ENCODE measurements around the gene DGKH. TPM values are rescaled to one million over a fixed set of nuclear protein-coding genes. Genes with fewer than 3 reads are reported as not detected.

The DGKH gene
- total and polyA plus RNA-seq, 9 of the 15 experiments (the other 6 are each of a cell fraction or from before 2014, with no cell fraction given), result 0.38 to 4.4 (median 3.1) TPM

GRCh38 chr13:42149136-42149535, 100.7 kb downstream of the DGKH start:
- 57% methylated on average over 4 of the region's 4 CpGs for WGBS (ENCODE audit: insufficient coverage, low coverage, missing lambda C conversion rate)
- POLR2A ChIA-PET, result no interaction called here

GRCh38 chr13:42151781-42152180, 103.3 kb downstream of the DGKH start:
- no TSS peak for BruUV-seq (replicated peaks)
- H2AFZ ChIP-seq (ENCODE audit: low read depth, low read length), result no peak overlapping the region
- no peak for TF ChIP-seq HNRNPLL (IDR thresholded peaks at IDR 0.05; ENCODE audit: low read depth, low read length, poor library complexity, severe bottlenecking)
- TF ChIP-seq ZNF407 (IDR thresholded peaks at IDR 0.05; ENCODE audit: low read depth), result no peak
- no peak for TF ChIP-seq KHSRP (IDR thresholded peaks at IDR 0.05)
- TF ChIP-seq SMAD4 (CRISPR knock-in tag; conservative IDR thresholded peaks at IDR 0.05), result no peak

More at GRCh38 chr13:42149136-42149535, 100.7 kb downstream of the DGKH start:
- in situ Hi-C loops (cut with MboI) (no loop called here), intact Hi-C loops (cut with micrococcal nuclease) (no loop called here)
- FAIRE-seq, result no peak
- Histone ChIP-seq H3K79me2 (ENCODE audit: control insufficient read depth, insufficient read depth, low read length) (no peaks in the 10 kb centered on the region), H3K4me1 (replicated peaks in 1 of 2; ENCODE audit: control insufficient read depth in 2 of 2, insufficient read depth in 2 of 2, low read length in 2 of 2) (0 out of 5 replicates have a peak, but pooled peaks cover 0 to 3% of the 10 kb centered on the region in 2 experiments), H3K27me3 (ENCODE audit: control insufficient read depth in 2 of 2, insufficient read depth in 2 of 2, low read length in 2 of 2) (no peaks in the 10 kb centered on the region), H3K9me1 (ENCODE audit: control insufficient read depth, insufficient read depth, low read length) (no peaks in the 10 kb centered on the region), H3K9me3 (replicated peaks; ENCODE audit: control insufficient read depth, insufficient read depth, low read depth, low read length) (no peaks in the 10 kb centered on the region), H3K9ac (ENCODE audit: insufficient read depth in 1 of 2, low read depth in 2 of 2, low read length in 2 of 2) (no peak overlapping the region), H3K36me3 (ENCODE audit: control insufficient read depth, insufficient read depth, low read length) (no peaks in the 10 kb centered on the region), H2AFZ (ENCODE audit: low read depth, low read length) (no peak overlapping the region), H3K27ac (ENCODE audit: extremely low read depth, low read depth, low read length) (no peak overlapping the region), H4K20me1 (replicated peaks; ENCODE audit: control insufficient read depth, insufficient read depth, low read length) (no peaks in the 10 kb centered on the region), H3K4me3 (no peak overlapping the region), H3K4me2 (ENCODE audit: insufficient read depth, low read length) (no peak overlapping the region)
- CTCF ChIA-PET (ENCODE audit: low intra/inter-chr PET ratio), result no interaction called here
- ATAC-seq, result no peak
- TF ChIP-seq SRF (CRISPR knock-in tag; IDR thresholded peaks at IDR 0.05), result no peak
- TF ChIP-seq NFIC (IDR thresholded peaks at IDR 0.05), result no peak
- no peak for TF ChIP-seq HMGN3 (IDR thresholded peaks at IDR 0.05; ENCODE audit: borderline replicate concordance, extremely low read depth, insufficient read length, low read depth, low read length)
- no peak for DNase-seq (ENCODE audit: extremely low read depth in 1 of 4, low spot score in 3 of 4)
- no TSS peak for BruUV-seq (replicated peaks)

More at GRCh38 chr13:42151781-42152180, 103.3 kb downstream of the DGKH start:
- Histone ChIP-seq H3K9me1 (ENCODE audit: control insufficient read depth, insufficient read depth, low read length) (no peaks in the 10 kb centered on the region), H3K4me3 (no peak overlapping the region), H4K20me1 (replicated peaks; ENCODE audit: control insufficient read depth, insufficient read depth, low read length) (no peaks in the 10 kb centered on the region), H3K9me3 (replicated peaks; ENCODE audit: control insufficient read depth, insufficient read depth, low read depth, low read length) (no peaks in the 10 kb centered on the region), H3K4me2 (ENCODE audit: insufficient read depth, low read length) (no peak overlapping the region), H3K79me2 (ENCODE audit: control insufficient read depth, insufficient read depth, low read length) (no peaks in the 10 kb centered on the region), H3K9ac (ENCODE audit: insufficient read depth in 1 of 2, low read depth in 2 of 2, low read length in 2 of 2) (no peak overlapping the region), H3K27me3 (ENCODE audit: control insufficient read depth in 2 of 2, insufficient read depth in 2 of 2, low read length in 2 of 2) (no peaks in the 10 kb centered on the region), H3K36me3 (ENCODE audit: control insufficient read depth, insufficient read depth, low read length) (peaks cover 2% of the 10 kb centered on the region; the same call in 1 of the 3 replicates), H3K4me1 (replicated peaks in 1 of 2; ENCODE audit: control insufficient read depth in 2 of 2, insufficient read depth in 2 of 2, low read length in 2 of 2) (0 out of 5 replicates have a peak, but pooled peaks cover 0 to 3% of the 10 kb centered on the region in 2 experiments), H3K27ac (ENCODE audit: extremely low read depth, low read depth, low read length) (no peak overlapping the region)
- ATAC-seq (no peak), DNase-seq (ENCODE audit: extremely low read depth in 1 of 4, low spot score in 3 of 4) (no peak), FAIRE-seq (no peak)
- ChIA-PET POLR2A (no interaction called here), CTCF (ENCODE audit: low intra/inter-chr PET ratio) (no interaction called here)
- 47% methylated on average over 1 of the region's 1 CpG for WGBS (ENCODE audit: insufficient coverage, low coverage, missing lambda C conversion rate)
- in situ Hi-C loops (cut with MboI), result no loop called here
- intact Hi-C loops (cut with micrococcal nuclease), result no loop called here

Data from K562 (cell line).